ENCODE data around the gene TEX13A.

The TEX13A gene

GRCh38 chrX:105220636-105221035 lies at the start of gene TEX13A:
TEX13A (minus strand) TSS chrX:105220694; CDS start chrX:105220397, 297 bp downstream.
- no peak within 1 kb of the TSS for H3K27ac ChIP-seq
- DNase-seq (ENCODE audit: low spot score): no peak
- CTCF ChIA-PET: no interaction called here
- POLR2A ChIA-PET (ENCODE audit: low non-redundant PET): no interaction called here
- no peak for TF ChIP-seq CTCF (conservative IDR thresholded peaks at IDR 0.05; ENCODE audit: low read depth)

- DNase-seq (ENCODE audit: low spot score): no peak
- TF ChIP-seq CTCF (conservative IDR thresholded peaks at IDR 0.05; ENCODE audit: low read depth): no peak
- H3K27ac ChIP-seq: no peak overlapping the region
- CTCF ChIA-PET: interaction anchor here (0.7 kb wide), 1 partner anchor 9 kb away, joined by 3 read pairs; no protein-coding TSS in a partner anchor
- POLR2A ChIA-PET (ENCODE audit: low non-redundant PET): no interaction called here
These were observed 48.9 kb upstream of the TEX13A start for GRCh38 chrX:105269386-105269785.

- POLR2A ChIA-PET (ENCODE audit: low non-redundant PET): no interaction called here
- no peak for TF ChIP-seq CTCF (conservative IDR thresholded peaks at IDR 0.05; ENCODE audit: low read depth)
- CTCF ChIA-PET: no interaction called here
These were observed 46.7 kb upstream of the TEX13A start for GRCh38 chrX:105267167-105267566.

GRCh38 chrX:105266456-105266855 lies 46.0 kb upstream of the TEX13A start:
- ChIA-PET POLR2A (ENCODE audit: low non-redundant PET) (no interaction called here), CTCF (no interaction called here)
- no peak for DNase-seq (ENCODE audit: low spot score)
- no peak for TF ChIP-seq CTCF (conservative IDR thresholded peaks at IDR 0.05; ENCODE audit: low read depth)
- H3K27ac ChIP-seq: no peak overlapping the region

More at GRCh38 chrX:105267167-105267566, 46.7 kb upstream of the TEX13A start:
- H3K27ac ChIP-seq: no peak overlapping the region
- no peak for DNase-seq (ENCODE audit: low spot score)

- CTCF ChIA-PET: no interaction called here
- TF ChIP-seq CTCF (conservative IDR thresholded peaks at IDR 0.05; ENCODE audit: low read depth): no peak
- H3K27ac ChIP-seq: no peak overlapping the region
- no peak for DNase-seq (ENCODE audit: low spot score)
- POLR2A ChIA-PET (ENCODE audit: low non-redundant PET): no interaction called here
These were observed 44.6 kb upstream of the TEX13A start for GRCh38 chrX:105265093-105265492.

- no peak for TF ChIP-seq CTCF (conservative IDR thresholded peaks at IDR 0.05; ENCODE audit: low read depth)
- CTCF ChIA-PET: no interaction called here
These were observed 43.3 kb upstream of the TEX13A start for GRCh38 chrX:105263801-105264200.

GRCh38 chrX:105263171-105263570 lies 42.7 kb upstream of the TEX13A start:
- DNase-seq (ENCODE audit: low spot score): no peak
- ChIA-PET POLR2A (ENCODE audit: low non-redundant PET) (no interaction called here), CTCF (no interaction called here)
- no peak for TF ChIP-seq CTCF (conservative IDR thresholded peaks at IDR 0.05; ENCODE audit: low read depth)
- no peak overlapping the region for H3K27ac ChIP-seq

More at GRCh38 chrX:105263801-105264200, 43.3 kb upstream of the TEX13A start:
- no peak for DNase-seq (ENCODE audit: low spot score)
- no peak overlapping the region for H3K27ac ChIP-seq
- POLR2A ChIA-PET (ENCODE audit: low non-redundant PET): no interaction called here
